Astrocyte (in vitro differentiated cells and primary cell): ENCODE data around the gene CDH23. TPM values are rescaled to one million over a fixed set of nuclear protein-coding genes. Genes with fewer than 3 reads are reported as not detected.

ENCODE experiments used
- DNase-seq: peaks from one replicate; pipeline ENCODE4 v3.0.0-alpha.2; 2010; ENCODE audit warnings: low read depth
- FAIRE-seq: peaks from 2 replicates; lab custom pipeline; 2011; peaks lifted over from hg19 to GRCh38; lab: Jason Lieb, UNC
- H2AFZ ChIP-seq: 2 replicates; pipeline ENCODE4 v1.6.0; 2012; ENCODE audit warnings: low read depth, low read length, inconsistent platforms
- H3K27ac ChIP-seq: 2 replicates; pipeline ENCODE4 v1.5.1; 2011; ENCODE audit warnings: low read depth, low read length, inconsistent platforms
- H3K27me3 ChIP-seq: 2 replicates; pipeline ENCODE4 v1.6.0; 2011; ENCODE audit warnings: low read length, inconsistent platforms; ENCODE audit not compliant: insufficient read depth
- H3K36me3 ChIP-seq: 2 replicates; pipeline ENCODE4 v1.5.1; 2011; ENCODE audit warnings: low read length, inconsistent platforms; ENCODE audit not compliant: insufficient read depth
- H3K4me1 ChIP-seq: 2 replicates; pipeline ENCODE4 v1.5.1; 2011; ENCODE audit warnings: low read length, inconsistent platforms; ENCODE audit not compliant: insufficient read depth
- H3K4me2 ChIP-seq: 2 replicates; pipeline ENCODE4 v1.6.0; 2012; ENCODE audit warnings: low read length, inconsistent platforms
- H3K4me3 ChIP-seq: 2 replicates; pipeline ENCODE4 v1.5.1; 2011; ENCODE audit warnings: low read depth, mild to moderate bottlenecking, low read length, inconsistent platforms; ENCODE audit not compliant: insufficient read depth
- H3K79me2 ChIP-seq: 2 replicates; pipeline ENCODE4 v1.6.0; 2012; ENCODE audit warnings: mild to moderate bottlenecking, low read length, inconsistent platforms; ENCODE audit not compliant: insufficient read depth
- H3K9ac ChIP-seq: 2 replicates; pipeline ENCODE4 v1.6.0; 2012; ENCODE audit warnings: mild to moderate bottlenecking, low read length, inconsistent platforms
- H3K9me3 ChIP-seq: 2 replicates; pipeline ENCODE4 v1.5.1; 2012; ENCODE audit warnings: low read depth, mild to moderate bottlenecking, low read length, inconsistent platforms; ENCODE audit not compliant: insufficient read depth
- H4K20me1 ChIP-seq: 2 replicates; pipeline ENCODE4 v1.6.0; 2012; ENCODE audit warnings: low read length, inconsistent platforms; ENCODE audit not compliant: insufficient read depth
- H3K27ac Mint-ChIP-seq: one replicate; pipeline ENCODE4 v1.8.0; 2021; ENCODE audit warnings: mild to moderate bottlenecking, mixed read lengths; ENCODE audit not compliant: unreplicated experiment
- H3K27me3 Mint-ChIP-seq: one replicate; pipeline ENCODE4 v1.8.0; 2021; ENCODE audit warnings: low read depth, mixed read lengths; ENCODE audit not compliant: unreplicated experiment
- H3K36me3 Mint-ChIP-seq: one replicate; pipeline ENCODE4 v1.8.0; 2021; ENCODE audit warnings: low read depth, mixed read lengths; ENCODE audit not compliant: unreplicated experiment
- H3K4me1 Mint-ChIP-seq: one replicate; pipeline ENCODE4 v1.8.0; 2021; ENCODE audit warnings: low read depth, mixed read lengths; ENCODE audit not compliant: unreplicated experiment
- H3K4me3 Mint-ChIP-seq: one replicate; pipeline ENCODE4 v1.8.0; 2021; ENCODE audit warnings: mild to moderate bottlenecking, moderate library complexity, mixed read lengths; ENCODE audit not compliant: unreplicated experiment
- H3K9me3 Mint-ChIP-seq: one replicate; pipeline ENCODE4 v1.8.0; 2021; ENCODE audit warnings: mild to moderate bottlenecking, mixed read lengths; ENCODE audit not compliant: unreplicated experiment
- CTCF ChIP-seq: IDR thresholded peaks from 2 replicates; pipeline ENCODE4 v1.5.1; 2011; ENCODE audit warnings: low read depth, mild to moderate bottlenecking, inconsistent platforms, low read length, moderate library complexity; ENCODE audit not compliant: insufficient read depth
- EZH2 ChIP-seq: IDR thresholded peaks from 2 replicates; pipeline ENCODE4 v1.6.1; 2012; ENCODE audit warnings: mild to moderate bottlenecking, low read length, inconsistent platforms; ENCODE audit not compliant: insufficient read depth
- total RNA-seq: library from RNA; stranded (reverse); gene quantifications from 2 replicates; pipeline ENCODE4 v1.2.1, GENCODE V29; 2021

The CDH23 gene
- total RNA-seq, 1 donor from 2014 or later, result not detected

- no peak for FAIRE-seq
- Mint-ChIP-seq H3K4me1 (peaks cover 9% of the 10 kb centered on the region), H3K4me3 (no peak overlapping the region), H3K36me3 (no peaks in the 10 kb centered on the region), H3K27ac (no peak overlapping the region), H3K9me3 (peaks cover 1% of the 10 kb centered on the region), H3K27me3 (peaks cover 57% of the 10 kb centered on the region)
- Histone ChIP-seq H3K4me2 (no peak overlapping the region), H3K27ac (no peak overlapping the region), H4K20me1 (no peaks in the 10 kb centered on the region), H3K9me3 (no peaks in the 10 kb centered on the region), H3K4me3 (no peak overlapping the region), H3K9ac (no peak overlapping the region), H3K4me1 (no peaks in the 10 kb centered on the region), H3K36me3 (no peaks in the 10 kb centered on the region), H2AFZ (no peak overlapping the region), H3K27me3 (peaks cover 7% of the 10 kb centered on the region), H3K79me2 (no peaks in the 10 kb centered on the region)
- TF ChIP-seq CTCF, result no peak
- TF ChIP-seq EZH2, result no peak
- no peak for DNase-seq
Measured at GRCh38 chr10:71750124-71750841, 353.6 kb downstream of the CDH23 start.

GRCh38 chr10:71750986-71751385, 354.3 kb downstream of the CDH23 start:
- DNase-seq (no peak), FAIRE-seq (no peak)
- no peaks in the 10 kb centered on the region for H3K36me3 ChIP-seq
- no peaks in the 10 kb centered on the region for H3K9me3 ChIP-seq
- H4K20me1 ChIP-seq, result no peaks in the 10 kb centered on the region
- no peaks in the 10 kb centered on the region for H3K4me1 ChIP-seq
- H3K9ac ChIP-seq, result no peak overlapping the region
- H3K27ac Mint-ChIP-seq, result no peak overlapping the region
- H3K27me3 ChIP-seq, result peaks cover 10% of the 10 kb centered on the region
- peaks cover 9% of the 10 kb centered on the region for H3K4me1 Mint-ChIP-seq
- H3K4me3 ChIP-seq, result no peak overlapping the region
- no peak overlapping the region for H3K4me3 Mint-ChIP-seq
- H3K4me2 ChIP-seq, result no peak overlapping the region
- no peak for TF ChIP-seq EZH2
- no peak for TF ChIP-seq CTCF
- H3K9me3 Mint-ChIP-seq, result peaks cover 1% of the 10 kb centered on the region
- peaks cover 54% of the 10 kb centered on the region for H3K27me3 Mint-ChIP-seq
- no peak overlapping the region for H2AFZ ChIP-seq
- no peaks in the 10 kb centered on the region for H3K79me2 ChIP-seq
- H3K27ac ChIP-seq, result no peak overlapping the region
- no peaks in the 10 kb centered on the region for H3K36me3 Mint-ChIP-seq

- TF ChIP-seq EZH2 (no peak), CTCF (no peak)
- H3K79me2 ChIP-seq, result no peaks in the 10 kb centered on the region
- no peaks in the 10 kb centered on the region for H3K4me1 ChIP-seq
- Mint-ChIP-seq H3K27ac (no peak overlapping the region), H3K27me3 (peaks cover 60% of the 10 kb centered on the region), H3K4me1 (peaks cover 6% of the 10 kb centered on the region), H3K4me3 (no peak overlapping the region), H3K9me3 (peaks cover 1% of the 10 kb centered on the region), H3K36me3 (no peaks in the 10 kb centered on the region)
- peaks cover 16% of the 10 kb centered on the region for H3K27me3 ChIP-seq
- no peak overlapping the region for H3K4me3 ChIP-seq
- H3K27ac ChIP-seq, result no peak overlapping the region
- no peak overlapping the region for H2AFZ ChIP-seq
- H3K4me2 ChIP-seq, result no peak overlapping the region
- no peak for DNase-seq
- no peak for FAIRE-seq
- no peak overlapping the region for H3K9ac ChIP-seq
- no peaks in the 10 kb centered on the region for H4K20me1 ChIP-seq
- no peaks in the 10 kb centered on the region for H3K36me3 ChIP-seq
- no peaks in the 10 kb centered on the region for H3K9me3 ChIP-seq
Measured at GRCh38 chr10:71751515-71752224, 354.9 kb downstream of the CDH23 start.
